Measurements from ENCODE around the gene REG4.

Gene REG4

DNA sequence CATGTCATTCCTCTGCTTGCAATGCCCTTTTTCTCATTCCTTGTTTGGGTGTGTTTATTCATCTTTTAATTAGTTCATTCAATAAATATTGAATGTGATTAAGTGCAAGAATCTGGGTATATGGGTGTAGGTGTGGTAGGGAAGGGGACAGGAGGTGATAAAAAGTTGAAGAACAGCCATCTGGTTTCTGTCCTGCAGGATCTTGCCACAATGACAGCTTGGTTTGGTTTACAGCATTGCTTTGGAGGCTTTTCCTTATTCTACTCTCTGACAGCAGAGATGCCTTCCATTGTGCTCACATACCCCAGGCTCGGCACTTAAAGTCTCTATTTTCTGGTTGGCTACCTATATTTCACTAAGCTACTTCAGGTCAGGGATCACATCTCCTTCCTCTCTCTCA lies 3.0 kb upstream of the REG4 start:
- Histone ChIP-seq H3K9ac (no peak overlapping the region), H3K4me1 (ENCODE audit: low read depth, poor library complexity, severe bottlenecking) (no peaks in the 10 kb centered on the region), H3K27me3 (ENCODE audit: insufficient read depth, low read depth) (no peaks in the 10 kb centered on the region), H3K4me2 (no peak overlapping the region), H3K79me2 (ENCODE audit: insufficient read depth, low read depth) (no peaks in the 10 kb centered on the region), H3K36me3 (ENCODE audit: insufficient read depth) (no peaks in the 10 kb centered on the region), H3K27ac (no peak overlapping the region), H2AFZ (ENCODE audit: low read depth) (no peak overlapping the region), H4K20me1 (ENCODE audit: insufficient read depth) (no peaks in the 10 kb centered on the region), H3K4me3 (IDR thresholded peaks at IDR 0.05; ENCODE audit: insufficient read depth, low read depth, low read length) (no peak overlapping the region)
- no peak for TF ChIP-seq CTCF (conservative IDR thresholded peaks at IDR 0.05; ENCODE audit: low read depth, low read length)

DNA sequence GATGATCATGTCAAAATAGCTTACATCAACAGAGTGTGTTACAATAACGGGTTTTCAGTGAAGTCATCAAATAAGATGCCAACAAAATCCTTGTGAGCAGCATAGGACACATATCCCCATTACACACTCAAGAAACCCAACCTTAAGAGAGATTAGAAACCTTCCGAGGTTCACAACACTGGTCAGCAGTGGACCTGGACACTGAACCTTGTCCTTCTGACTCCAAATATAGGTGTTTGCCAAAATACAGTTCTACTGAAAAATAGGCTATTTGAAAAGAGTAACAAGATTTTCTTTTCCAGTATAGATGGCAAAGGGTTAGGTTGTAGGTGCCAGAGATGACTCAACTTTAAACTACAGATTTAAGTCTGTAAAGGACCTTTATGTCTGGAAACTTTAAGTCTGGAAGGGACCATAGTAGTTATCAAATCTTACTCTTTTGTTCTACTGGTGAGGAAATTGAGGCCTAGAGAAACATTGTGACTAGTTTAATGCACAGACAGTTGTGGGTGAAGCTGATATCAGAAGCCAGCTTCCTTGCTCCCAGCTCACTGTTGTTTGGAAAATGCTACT lies 811 bp upstream of the REG4 start:
- Histone ChIP-seq H3K4me3 (IDR thresholded peaks at IDR 0.05; ENCODE audit: insufficient read depth, low read depth, low read length) (no peak overlapping the region), H3K4me2 (no peak overlapping the region), H2AFZ (ENCODE audit: low read depth) (no peak overlapping the region), H3K36me3 (ENCODE audit: insufficient read depth) (no peaks in the 10 kb centered on the region), H3K27me3 (ENCODE audit: insufficient read depth, low read depth) (no peaks in the 10 kb centered on the region), H3K79me2 (ENCODE audit: insufficient read depth, low read depth) (no peaks in the 10 kb centered on the region), H4K20me1 (ENCODE audit: insufficient read depth) (no peaks in the 10 kb centered on the region), H3K4me1 (ENCODE audit: low read depth, poor library complexity, severe bottlenecking) (peaks cover 4% of the 10 kb centered on the region), H3K27ac (no peak overlapping the region), H3K9ac (no peak overlapping the region)
- no peak for TF ChIP-seq CTCF (conservative IDR thresholded peaks at IDR 0.05; ENCODE audit: low read depth, low read length)

GRCh38 chr1:119808972-119809550 lies 2.2 kb downstream of the REG4 start:
- no peak overlapping the region for H3K27ac ChIP-seq
- H3K4me1 ChIP-seq (ENCODE audit: low read depth, poor library complexity, severe bottlenecking) = peaks cover 12% of the 10 kb centered on the region
- no peak overlapping the region for H3K9ac ChIP-seq
- H3K79me2 ChIP-seq (ENCODE audit: insufficient read depth, low read depth) = no peaks in the 10 kb centered on the region
- H3K27me3 ChIP-seq (ENCODE audit: insufficient read depth, low read depth) = no peaks in the 10 kb centered on the region
- H2AFZ ChIP-seq (ENCODE audit: low read depth) = 0 out of 2 replicates have a peak overlapping the region, but pooled peaks have one; percentile 17
- H3K36me3 ChIP-seq (ENCODE audit: insufficient read depth) = no peaks in the 10 kb centered on the region
- no peak overlapping the region; the same call in 1 of the 2 replicates for H3K4me2 ChIP-seq
- H4K20me1 ChIP-seq (ENCODE audit: insufficient read depth) = no peaks in the 10 kb centered on the region
- TF ChIP-seq CTCF (conservative IDR thresholded peaks at IDR 0.05; ENCODE audit: low read depth, low read length) = peak; percentile 74
- H3K4me3 ChIP-seq (IDR thresholded peaks at IDR 0.05; ENCODE audit: insufficient read depth, low read depth, low read length) = no peak overlapping the region

DNA sequence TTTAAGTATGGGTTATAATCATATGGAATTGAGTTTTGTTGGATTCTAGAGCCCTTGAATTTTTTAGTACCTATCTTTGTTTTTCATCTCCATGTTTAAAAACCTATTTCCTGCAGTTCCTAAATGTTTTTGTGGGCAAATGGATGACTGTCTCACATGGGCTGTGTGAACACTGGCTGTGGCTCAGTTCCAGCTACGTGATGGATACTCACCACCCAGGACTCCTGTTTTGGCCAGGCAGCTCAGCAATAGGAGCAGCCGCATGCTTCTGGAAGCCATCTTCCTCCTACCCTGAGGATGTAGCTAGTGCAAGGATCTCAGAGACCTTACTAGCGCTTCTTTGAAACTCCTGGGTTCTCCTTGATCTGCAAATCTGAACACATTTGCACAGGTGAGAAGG lies 2.8 kb downstream of the REG4 start:
- Histone ChIP-seq H3K4me2 (no peak overlapping the region), H3K4me1 (ENCODE audit: low read depth, poor library complexity, severe bottlenecking) (peaks cover 12% of the 10 kb centered on the region), H2AFZ (ENCODE audit: low read depth) (0 out of 2 replicates have a peak overlapping the region, but pooled peaks have one; percentile 17), H3K9ac (no peak overlapping the region), H4K20me1 (ENCODE audit: insufficient read depth) (no peaks in the 10 kb centered on the region), H3K4me3 (IDR thresholded peaks at IDR 0.05; ENCODE audit: insufficient read depth, low read depth, low read length) (no peak overlapping the region), H3K27ac (no peak overlapping the region), H3K79me2 (ENCODE audit: insufficient read depth, low read depth) (no peaks in the 10 kb centered on the region), H3K36me3 (ENCODE audit: insufficient read depth) (no peaks in the 10 kb centered on the region), H3K27me3 (ENCODE audit: insufficient read depth, low read depth) (no peaks in the 10 kb centered on the region)
- TF ChIP-seq CTCF (conservative IDR thresholded peaks at IDR 0.05; ENCODE audit: low read depth, low read length) = no peak

All from KMS-11 (cell line).